ENCODE results near the gene ESAM.

GRCh38 chr11:124791626-124792341 lies 29.7 kb upstream of the ESAM start:
- TF ChIP-seq EZH2 (IDR thresholded peaks at IDR 0.05), result no peak
- TF ChIP-seq POLR2AphosphoS5 (IDR thresholded peaks at IDR 0.05; ENCODE audit: borderline replicate concordance, low read depth, low read length), result no peak
- TF ChIP-seq FOXP2 (optimal IDR thresholded peaks at IDR 0.05; ENCODE audit: control extremely low read depth, extremely low read length, insufficient read depth), result no peak

All from SK-N-MC (cell line).